Astrocyte (in vitro differentiated cells and primary cell): ENCODE measurements around the gene INTS7. TPM values are rescaled to one million over a fixed set of nuclear protein-coding genes. Genes with fewer than 3 reads are reported as not detected.

Experiments
- DNase-seq: peaks from one replicate; pipeline ENCODE4 v3.0.0-alpha.2; 2010; ENCODE audit warnings: low read depth
- FAIRE-seq: peaks from 2 replicates; lab custom pipeline; 2011; peaks lifted over from hg19 to GRCh38; lab: Jason Lieb, UNC
- H2AFZ ChIP-seq: 2 replicates; pipeline ENCODE4 v1.6.0; 2012; ENCODE audit warnings: low read depth, low read length, inconsistent platforms
- H3K27ac ChIP-seq: 2 replicates; pipeline ENCODE4 v1.5.1; 2011; ENCODE audit warnings: low read depth, low read length, inconsistent platforms
- H3K27me3 ChIP-seq: 2 replicates; pipeline ENCODE4 v1.6.0; 2011; ENCODE audit warnings: low read length, inconsistent platforms; ENCODE audit not compliant: insufficient read depth
- H3K36me3 ChIP-seq: 2 replicates; pipeline ENCODE4 v1.5.1; 2011; ENCODE audit warnings: low read length, inconsistent platforms; ENCODE audit not compliant: insufficient read depth
- H3K4me1 ChIP-seq: 2 replicates; pipeline ENCODE4 v1.5.1; 2011; ENCODE audit warnings: low read length, inconsistent platforms; ENCODE audit not compliant: insufficient read depth
- H3K4me2 ChIP-seq: 2 replicates; pipeline ENCODE4 v1.6.0; 2012; ENCODE audit warnings: low read length, inconsistent platforms
- H3K4me3 ChIP-seq: 2 replicates; pipeline ENCODE4 v1.5.1; 2011; ENCODE audit warnings: low read depth, mild to moderate bottlenecking, low read length, inconsistent platforms; ENCODE audit not compliant: insufficient read depth
- H3K79me2 ChIP-seq: 2 replicates; pipeline ENCODE4 v1.6.0; 2012; ENCODE audit warnings: mild to moderate bottlenecking, low read length, inconsistent platforms; ENCODE audit not compliant: insufficient read depth
- H3K9ac ChIP-seq: 2 replicates; pipeline ENCODE4 v1.6.0; 2012; ENCODE audit warnings: mild to moderate bottlenecking, low read length, inconsistent platforms
- H3K9me3 ChIP-seq: 2 replicates; pipeline ENCODE4 v1.5.1; 2012; ENCODE audit warnings: low read depth, mild to moderate bottlenecking, low read length, inconsistent platforms; ENCODE audit not compliant: insufficient read depth
- H4K20me1 ChIP-seq: 2 replicates; pipeline ENCODE4 v1.6.0; 2012; ENCODE audit warnings: low read length, inconsistent platforms; ENCODE audit not compliant: insufficient read depth
- H3K27ac Mint-ChIP-seq: one replicate; pipeline ENCODE4 v1.8.0; 2021; ENCODE audit warnings: mild to moderate bottlenecking, mixed read lengths; ENCODE audit not compliant: unreplicated experiment
- H3K27me3 Mint-ChIP-seq: one replicate; pipeline ENCODE4 v1.8.0; 2021; ENCODE audit warnings: low read depth, mixed read lengths; ENCODE audit not compliant: unreplicated experiment
- H3K36me3 Mint-ChIP-seq: one replicate; pipeline ENCODE4 v1.8.0; 2021; ENCODE audit warnings: low read depth, mixed read lengths; ENCODE audit not compliant: unreplicated experiment
- H3K4me1 Mint-ChIP-seq: one replicate; pipeline ENCODE4 v1.8.0; 2021; ENCODE audit warnings: low read depth, mixed read lengths; ENCODE audit not compliant: unreplicated experiment
- H3K4me3 Mint-ChIP-seq: one replicate; pipeline ENCODE4 v1.8.0; 2021; ENCODE audit warnings: mild to moderate bottlenecking, moderate library complexity, mixed read lengths; ENCODE audit not compliant: unreplicated experiment
- H3K9me3 Mint-ChIP-seq: one replicate; pipeline ENCODE4 v1.8.0; 2021; ENCODE audit warnings: mild to moderate bottlenecking, mixed read lengths; ENCODE audit not compliant: unreplicated experiment
- EZH2 ChIP-seq: IDR thresholded peaks from 2 replicates; pipeline ENCODE4 v1.6.1; 2012; ENCODE audit warnings: mild to moderate bottlenecking, low read length, inconsistent platforms; ENCODE audit not compliant: insufficient read depth
- total RNA-seq: library from RNA; stranded (reverse); gene quantifications from 2 replicates; pipeline ENCODE4 v1.2.1, GENCODE V29; 2021
- TF ChIP-seq, protein P1 (sequence below): IDR thresholded peaks from 2 replicates; pipeline ENCODE4 v1.5.1; 2011; ENCODE audit warnings: low read depth, mild to moderate bottlenecking, inconsistent platforms, low read length, moderate library complexity; ENCODE audit not compliant: insufficient read depth

INTS7 gene
- total RNA-seq, 1 donor from 2014 or later, result 14.7 TPM

DNA sequence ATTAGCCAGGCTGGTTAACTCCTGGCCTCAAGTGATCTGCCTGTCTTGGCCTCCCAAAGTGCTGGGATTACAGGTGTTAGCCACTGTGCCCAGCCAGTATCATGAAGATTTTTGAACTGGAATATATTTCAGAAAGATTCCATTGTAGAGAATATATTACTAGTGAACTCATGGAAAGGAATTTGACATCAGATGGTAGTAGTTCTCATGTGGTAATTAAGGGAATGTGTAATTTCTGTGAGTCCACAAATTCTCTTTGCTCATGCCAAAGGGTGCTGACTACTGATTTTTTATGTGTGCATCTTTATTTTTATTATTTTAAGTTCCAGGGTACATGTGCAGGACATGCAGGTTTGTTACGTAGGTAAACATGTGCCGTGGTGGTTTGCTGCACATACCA is 10.6 kb upstream of the INTS7 start:
- no peak overlapping the region for H2AFZ ChIP-seq
- Mint-ChIP-seq H3K27ac (no peak overlapping the region), H3K4me3 (no peak overlapping the region), H3K36me3 (no peaks in the 10 kb centered on the region), H3K9me3 (no peaks in the 10 kb centered on the region), H3K27me3 (no peaks in the 10 kb centered on the region), H3K4me1 (peaks cover 4% of the 10 kb centered on the region)
- no peak for FAIRE-seq
- no peaks in the 10 kb centered on the region for H3K9me3 ChIP-seq
- peaks cover 41% of the 10 kb centered on the region for H3K79me2 ChIP-seq
- H4K20me1 ChIP-seq, result no peaks in the 10 kb centered on the region
- TF ChIP-seq, protein P1, sequence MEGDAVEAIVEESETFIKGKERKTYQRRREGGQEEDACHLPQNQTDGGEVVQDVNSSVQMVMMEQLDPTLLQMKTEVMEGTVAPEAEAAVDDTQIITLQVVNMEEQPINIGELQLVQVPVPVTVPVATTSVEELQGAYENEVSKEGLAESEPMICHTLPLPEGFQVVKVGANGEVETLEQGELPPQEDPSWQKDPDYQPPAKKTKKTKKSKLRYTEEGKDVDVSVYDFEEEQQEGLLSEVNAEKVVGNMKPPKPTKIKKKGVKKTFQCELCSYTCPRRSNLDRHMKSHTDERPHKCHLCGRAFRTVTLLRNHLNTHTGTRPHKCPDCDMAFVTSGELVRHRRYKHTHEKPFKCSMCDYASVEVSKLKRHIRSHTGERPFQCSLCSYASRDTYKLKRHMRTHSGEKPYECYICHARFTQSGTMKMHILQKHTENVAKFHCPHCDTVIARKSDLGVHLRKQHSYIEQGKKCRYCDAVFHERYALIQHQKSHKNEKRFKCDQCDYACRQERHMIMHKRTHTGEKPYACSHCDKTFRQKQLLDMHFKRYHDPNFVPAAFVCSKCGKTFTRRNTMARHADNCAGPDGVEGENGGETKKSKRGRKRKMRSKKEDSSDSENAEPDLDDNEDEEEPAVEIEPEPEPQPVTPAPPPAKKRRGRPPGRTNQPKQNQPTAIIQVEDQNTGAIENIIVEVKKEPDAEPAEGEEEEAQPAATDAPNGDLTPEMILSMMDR, result no peak
- no peak for TF ChIP-seq EZH2
- H3K9ac ChIP-seq, result no peak overlapping the region
- H3K27ac ChIP-seq, result no peak overlapping the region
- DNase-seq, result peak; percentile 24
- H3K27me3 ChIP-seq, result no peaks in the 10 kb centered on the region
- H3K4me3 ChIP-seq, result no peak overlapping the region
- H3K36me3 ChIP-seq, result peaks cover 6% of the 10 kb centered on the region
- H3K4me1 ChIP-seq, result peaks cover under 1% of the 10 kb centered on the region
- H3K4me2 ChIP-seq, result no peak overlapping the region

DNA sequence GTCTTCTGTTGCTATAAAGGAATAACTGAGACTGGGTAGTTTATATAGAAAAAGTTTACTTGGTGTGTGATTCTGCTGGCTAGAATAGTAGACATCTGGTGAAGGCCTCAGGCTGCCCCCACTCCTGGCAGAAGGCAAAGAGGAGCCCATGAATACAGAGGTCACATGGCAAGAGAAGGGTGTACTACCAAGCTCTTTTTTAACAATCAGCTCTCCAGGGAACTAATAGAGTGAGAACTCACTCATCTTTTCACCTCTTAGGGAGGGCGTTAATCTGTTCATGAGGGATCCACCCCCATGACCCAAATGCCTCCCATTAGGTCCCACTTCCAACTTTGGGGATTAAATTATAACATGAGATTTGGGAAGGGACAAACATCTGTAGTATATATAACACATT is 9.5 kb upstream of the INTS7 start:
- Mint-ChIP-seq H3K4me1 (peaks cover 13% of the 10 kb centered on the region), H3K9me3 (no peaks in the 10 kb centered on the region), H3K27me3 (no peaks in the 10 kb centered on the region), H3K4me3 (no peak overlapping the region), H3K27ac (no peak overlapping the region), H3K36me3 (no peaks in the 10 kb centered on the region)
- Histone ChIP-seq H3K4me1 (peaks cover 7% of the 10 kb centered on the region), H3K4me2 (no peak overlapping the region), H3K9ac (no peak overlapping the region), H3K79me2 (peaks cover 53% of the 10 kb centered on the region), H3K36me3 (peaks cover 6% of the 10 kb centered on the region), H3K27me3 (no peaks in the 10 kb centered on the region), H2AFZ (no peak overlapping the region), H3K9me3 (no peaks in the 10 kb centered on the region), H4K20me1 (no peaks in the 10 kb centered on the region), H3K27ac (no peak overlapping the region), H3K4me3 (no peak overlapping the region)
- no peak for FAIRE-seq
- no peak for DNase-seq
- no peak for TF ChIP-seq EZH2

DNA sequence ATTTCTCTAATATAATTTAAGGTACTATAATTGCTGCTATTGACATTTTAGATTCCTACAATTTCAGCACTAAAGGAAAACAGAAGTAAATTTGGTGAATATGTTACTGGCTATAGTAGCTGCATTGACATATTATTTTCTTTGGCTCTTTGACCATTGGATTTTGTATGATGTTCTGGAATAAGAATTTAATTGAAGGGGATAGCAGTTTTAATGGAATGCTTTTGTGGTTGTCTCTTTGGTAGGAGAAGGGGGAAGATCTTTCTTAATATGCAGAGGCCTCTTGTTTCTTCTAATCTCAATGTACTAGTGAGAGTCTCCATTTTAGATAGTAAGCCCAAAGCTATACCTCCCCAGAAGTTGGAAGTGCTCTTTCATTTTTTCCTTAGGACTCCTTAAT is 7.1 kb upstream of the INTS7 start:
- Mint-ChIP-seq H3K27ac (no peak overlapping the region), H3K4me3 (no peak overlapping the region), H3K9me3 (no peaks in the 10 kb centered on the region), H3K4me1 (peaks cover 13% of the 10 kb centered on the region), H3K36me3 (no peaks in the 10 kb centered on the region), H3K27me3 (no peaks in the 10 kb centered on the region)
- Histone ChIP-seq H3K36me3 (peaks cover 6% of the 10 kb centered on the region), H3K4me2 (no peak overlapping the region), H3K9ac (no peak overlapping the region), H3K4me1 (peaks cover 7% of the 10 kb centered on the region), H3K9me3 (no peaks in the 10 kb centered on the region), H3K79me2 (peaks cover 77% of the 10 kb centered on the region), H3K4me3 (no peak overlapping the region), H3K27me3 (no peaks in the 10 kb centered on the region), H3K27ac (no peak overlapping the region), H4K20me1 (no peaks in the 10 kb centered on the region), H2AFZ (no peak overlapping the region)
- DNase-seq (peak; percentile 18), FAIRE-seq (no peak)
- TF ChIP-seq, protein P1, result no peak
- TF ChIP-seq EZH2, result no peak
